Lung (tissue), 12 donors: ENCODE results near the gene ADGRD1. TPM values are rescaled to one million over a fixed set of nuclear protein-coding genes. Genes with fewer than 3 reads are reported as not detected.

ENCODE experiments used
- ATAC-seq: fragments of 200-7000 bp; cut with Tn5 transposase; one replicate; pipeline ENCODE4 v1.9.1; 2020; ENCODE audit warnings: moderate number of reproducible peaks; ENCODE audit not compliant: insufficient read depth, low FRiP score
- DNase-seq, 3 donors: peaks; one replicate each; pipeline ENCODE4 v3.0.0-alpha.2; 2013 to 2017
- H3K27ac ChIP-seq, 2 donors: one replicate each; pipeline ENCODE4 v1.5.1; 2013; ENCODE audit warnings: mild to moderate bottlenecking in 2 of 2, moderate library complexity in 2 of 2, control low read depth in 1 of 2, inconsistent platforms in 1 of 2, low read depth in 1 of 2, low read length in 1 of 2
- H3K27me3 ChIP-seq, 3 donors: one replicate each; pipeline ENCODE4 v1.5.1; 2013; ENCODE audit warnings: low read length in 2 of 3; ENCODE audit not compliant: control insufficient read depth in 3 of 3, insufficient read depth in 3 of 3
- H3K36me3 ChIP-seq, 4 donors: one replicate each; pipeline ENCODE4 v1.5.1; 2013; ENCODE audit warnings: low read length in 4 of 4, mild to moderate bottlenecking in 1 of 4, moderate library complexity in 1 of 4; ENCODE audit not compliant: control insufficient read depth in 4 of 4, insufficient read depth in 4 of 4
- H3K4me1 ChIP-seq, 5 donors: one replicate each; pipeline ENCODE4 v1.5.1; 2013; ENCODE audit warnings: low read length in 5 of 5, mild to moderate bottlenecking in 2 of 5, moderate library complexity in 1 of 5; ENCODE audit not compliant: control insufficient read depth in 5 of 5, insufficient read depth in 5 of 5
- H3K4me3 ChIP-seq: one replicate; pipeline ENCODE4 v1.5.1; 2013; ENCODE audit warnings: mild to moderate bottlenecking, control low read depth, moderate library complexity
- H3K9ac ChIP-seq, 2 donors: one replicate each; pipeline ENCODE4 v1.5.1; 2013; ENCODE audit warnings: low read length in 2 of 2, control low read depth in 1 of 2; ENCODE audit not compliant: insufficient read depth in 1 of 2
- H3K9me3 ChIP-seq, 4 donors: one replicate each; pipeline ENCODE4 v1.5.1; 2013; ENCODE audit warnings: low read length in 3 of 4, mild to moderate bottlenecking in 1 of 4, moderate library complexity in 1 of 4; ENCODE audit not compliant: control insufficient read depth in 4 of 4, insufficient read depth in 3 of 4
- WGBS, 2 donors: extraction: QIAGEN DNeasy Blood & Tissue Kit; methylation state at CpG; one replicate each; pipeline ENCODE4 v1.1.7; 2013; 5-methylcytosine and 5-hydroxymethylcytosine counted together
- polyA plus RNA-seq, 2 donors: library from polyadenylated mRNA; stranded (reverse); fragments of 200-250 nt; gene quantifications; one replicate each; pipeline ENCODE4 v1.2.1, GENCODE V29; 2013
- total RNA-seq, 2 donors: library from RNA; depleted of rRNA in 1 of 2; stranded (reverse); fragments of >200 nt in 1 of 2; gene quantifications; one replicate each; pipeline ENCODE4 v1.2.1, GENCODE V29; 2014 to 2021
- TF ChIP-seq, protein P1 (sequence below): IDR thresholded peaks from 2 replicates; pipeline ENCODE4 v1.5.1; 2012; ENCODE audit warnings: mild to moderate bottlenecking; ENCODE audit errors: control extremely low read depth, extremely low read depth
- donor health status: control.
- donor health status: control.
- donor health status: Bipolar disorder and iron deficiency.
- donor health status: healthy.
- donor health status: DM: yes; HTN: yes; CAD: no.

Gene ADGRD1
- total and polyA plus RNA-seq, 4 donors: 23.5 to 85.6 (median 46.7) TPM

DNA sequence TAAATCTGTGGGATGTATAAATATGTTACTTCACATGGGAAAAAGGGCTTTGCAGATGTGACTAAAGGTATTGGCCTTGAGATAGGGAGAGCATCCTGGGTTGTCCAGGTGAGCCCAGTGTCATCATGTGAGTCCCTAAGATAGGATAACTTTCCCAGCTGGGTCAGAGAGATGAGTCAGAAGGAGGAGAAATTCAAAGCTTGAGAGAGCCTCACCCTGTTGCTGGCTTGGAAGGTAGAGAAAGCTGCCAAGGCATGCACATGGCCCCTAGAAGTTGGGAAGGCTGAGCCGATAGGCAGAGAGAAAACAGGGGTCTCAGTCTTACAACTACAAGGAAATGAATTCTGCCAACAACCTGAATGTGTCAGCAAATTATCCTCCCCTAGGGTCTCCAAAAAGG, 213.0 kb downstream of the ADGRD1 start:
- Histone ChIP-seq H3K27me3 (no peaks in the 10 kb centered on the region), H3K9me3 (no peaks in the 10 kb centered on the region), H3K4me3 (no peak overlapping the region), H3K27ac (no peak overlapping the region), H3K9ac (no peak overlapping the region), H3K36me3 (no peaks in the 10 kb centered on the region), H3K4me1 (peaks cover 0 to 7% (median 0%) of the 10 kb centered on the region in 5 donors)
- DNase-seq (no peak), ATAC-seq (no peak)
- TF ChIP-seq, protein P1, sequence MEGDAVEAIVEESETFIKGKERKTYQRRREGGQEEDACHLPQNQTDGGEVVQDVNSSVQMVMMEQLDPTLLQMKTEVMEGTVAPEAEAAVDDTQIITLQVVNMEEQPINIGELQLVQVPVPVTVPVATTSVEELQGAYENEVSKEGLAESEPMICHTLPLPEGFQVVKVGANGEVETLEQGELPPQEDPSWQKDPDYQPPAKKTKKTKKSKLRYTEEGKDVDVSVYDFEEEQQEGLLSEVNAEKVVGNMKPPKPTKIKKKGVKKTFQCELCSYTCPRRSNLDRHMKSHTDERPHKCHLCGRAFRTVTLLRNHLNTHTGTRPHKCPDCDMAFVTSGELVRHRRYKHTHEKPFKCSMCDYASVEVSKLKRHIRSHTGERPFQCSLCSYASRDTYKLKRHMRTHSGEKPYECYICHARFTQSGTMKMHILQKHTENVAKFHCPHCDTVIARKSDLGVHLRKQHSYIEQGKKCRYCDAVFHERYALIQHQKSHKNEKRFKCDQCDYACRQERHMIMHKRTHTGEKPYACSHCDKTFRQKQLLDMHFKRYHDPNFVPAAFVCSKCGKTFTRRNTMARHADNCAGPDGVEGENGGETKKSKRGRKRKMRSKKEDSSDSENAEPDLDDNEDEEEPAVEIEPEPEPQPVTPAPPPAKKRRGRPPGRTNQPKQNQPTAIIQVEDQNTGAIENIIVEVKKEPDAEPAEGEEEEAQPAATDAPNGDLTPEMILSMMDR: no peak
- WGBS, 2 donors: 87 to 88% methylated on average over 1 of the region's 1 CpG

GRCh38 chr12:131167334-131167733, 213.6 kb downstream of the ADGRD1 start:
- DNase-seq (peak; percentile 51 to 84 (median 77)), ATAC-seq (peak; percentile 12)
- 32 to 58% methylated on average over 5 of the region's 5 CpGs for WGBS, 2 donors
- no peak overlapping the region for H3K4me3 ChIP-seq
- H3K9ac ChIP-seq: no peak overlapping the region
- H3K9me3 ChIP-seq: no peaks in the 10 kb centered on the region
- peaks cover 0 to 7% (median 0%) of the 10 kb centered on the region in 5 donors for H3K4me1 ChIP-seq
- no peaks in the 10 kb centered on the region for H3K36me3 ChIP-seq
- H3K27me3 ChIP-seq: no peaks in the 10 kb centered on the region
- H3K27ac ChIP-seq: no peak overlapping the region
- TF ChIP-seq, protein P1: no peak

GRCh38 chr12:131171029-131171428, 217.3 kb downstream of the ADGRD1 start:
- TF ChIP-seq, protein P1: no peak
- Histone ChIP-seq H3K27ac (no peak overlapping the region), H3K27me3 (no peaks in the 10 kb centered on the region), H3K4me1 (peaks cover 0 to 7% (median 0%) of the 10 kb centered on the region in 5 donors), H3K9me3 (peaks cover 0 to 7% (median 2%) of the 10 kb centered on the region in 4 donors), H3K36me3 (no peaks in the 10 kb centered on the region), H3K4me3 (no peak overlapping the region), H3K9ac (no peak overlapping the region)
- 75 to 87% methylated on average over 4 of the region's 4 CpGs for WGBS, 2 donors
- ATAC-seq: no peak
- no peak for DNase-seq

DNA sequence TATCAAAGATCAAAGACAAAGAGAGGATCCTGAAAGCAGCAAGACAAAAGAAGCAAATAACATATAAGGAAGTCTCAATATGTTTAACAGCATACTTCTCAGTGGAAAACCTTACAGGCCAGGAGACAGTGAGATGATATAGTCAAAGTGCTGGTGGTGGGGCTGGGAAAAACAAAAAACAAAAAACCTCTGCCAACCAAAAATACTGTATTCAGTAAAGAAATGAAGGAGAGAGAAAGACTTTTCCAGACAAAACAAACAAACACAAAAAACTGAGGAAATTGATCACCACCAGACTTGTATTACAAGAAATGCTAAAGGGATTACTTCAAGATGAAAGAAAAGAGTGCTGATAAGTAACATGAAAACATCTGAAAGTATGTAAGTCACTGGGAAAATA, 221.2 kb downstream of the ADGRD1 start:
- Histone ChIP-seq H3K4me1 (peaks cover 0 to 2% (median 0%) of the 10 kb centered on the region in 5 donors), H3K27me3 (no peaks in the 10 kb centered on the region), H3K9me3 (peaks cover 0 to 20% (median 2%) of the 10 kb centered on the region in 4 donors), H3K9ac (no peak overlapping the region), H3K4me3 (no peak overlapping the region), H3K27ac (no peak overlapping the region), H3K36me3 (no peaks in the 10 kb centered on the region)
- DNase-seq: no peak
- TF ChIP-seq, protein P1: no peak
- ATAC-seq: no peak
